Caco-2 (cell line): ENCODE results near the gene UBE2I. TPM values are rescaled to one million over a fixed set of nuclear protein-coding genes. Genes with fewer than 3 reads are reported as not detected.

Experiments used
- BruUV-seq: library from RNA; stranded (reverse); fragments of 400-500 nt; replicated peaks from 2 replicates; lab custom pipeline; 2021; lab: Mats Ljungman, UMichigan
- CTCF ChIA-PET: fragments of 300-600 bp; sonication (Branson Sonifier 250); formaldehyde crosslinking; loops from one replicate; lab custom pipeline; 2022; ENCODE audit warnings: antibody characterized with exemption; lab: Charles Lee
- POLR2A ChIA-PET: fragments of 300-600 bp; sonication (Branson Sonifier 250); formaldehyde crosslinking; loops from one replicate; lab custom pipeline; 2022; ENCODE audit warnings: antibody characterized with exemption; lab: Charles Lee
- DNase-seq, 2 experiments: peaks; one replicate each; pipeline versions ENCODE4 v3.0.0 to v3.0.0-alpha.2; 2020 to 2022
- H3K27me3 ChIP-seq: replicated peaks from 2 replicates; pipeline ENCODE4 v1.6.0; 2011; ENCODE audit warnings: low read length; ENCODE audit not compliant: control insufficient read depth, insufficient read depth
- H3K36me3 ChIP-seq: 2 replicates; pipeline ENCODE4 v1.5.1; 2011; ENCODE audit warnings: low read length; ENCODE audit not compliant: control insufficient read depth, insufficient read depth
- H3K4me1 ChIP-seq: fragments of 250-450 bp; sonication (Bioruptor Pico); 2 replicates; pipeline ENCODE4 v1.5.1; 2020; ENCODE audit warnings: mild to moderate bottlenecking
- H3K4me3 ChIP-seq: 2 replicates; pipeline ENCODE4 v1.5.1; 2011; ENCODE audit warnings: low read depth, mild to moderate bottlenecking, control low read depth, low read length
- H3K9me3 ChIP-seq: fragments of 250-450 bp; sonication (Bioruptor Pico); 2 replicates; pipeline ENCODE4 v1.5.1; 2020; ENCODE audit warnings: mild to moderate bottlenecking, moderate library complexity
- H3K27ac Mint-ChIP-seq: one replicate; pipeline ENCODE4 v1.8.0; 2022; ENCODE audit warnings: mixed read lengths; ENCODE audit not compliant: unreplicated experiment
- H3K27me3 Mint-ChIP-seq: one replicate; pipeline ENCODE4 v1.8.0; 2022; ENCODE audit warnings: mixed read lengths; ENCODE audit not compliant: insufficient read depth, unreplicated experiment
- H3K36me3 Mint-ChIP-seq: one replicate; pipeline ENCODE4 v1.8.0; 2022; ENCODE audit warnings: mild to moderate bottlenecking, mixed read lengths; ENCODE audit not compliant: insufficient read depth, unreplicated experiment
- H3K4me1 Mint-ChIP-seq: one replicate; pipeline ENCODE4 v1.8.0; 2022; ENCODE audit warnings: low read depth, mixed read lengths; ENCODE audit not compliant: unreplicated experiment
- H3K4me3 Mint-ChIP-seq: one replicate; pipeline ENCODE4 v1.8.0; 2022; ENCODE audit warnings: mild to moderate bottlenecking, moderate library complexity, mixed read lengths; ENCODE audit not compliant: unreplicated experiment
- H3K9me3 Mint-ChIP-seq: one replicate; pipeline ENCODE4 v1.8.0; 2022; ENCODE audit warnings: mixed read lengths; ENCODE audit not compliant: unreplicated experiment
- CTCF ChIP-seq, 2 experiments: fragments of 200-600 bp in 1 of 2; IDR thresholded peaks; 1 replicate in 1 of 2; 2 replicates in 1 of 2; pipeline versions ENCODE4 v1.5.1 to v1.8.0; 2011 to 2022; ENCODE audit warnings: antibody characterized with exemption in 1 of 2, control low read depth in 1 of 2, inconsistent platforms in 1 of 2, low read depth in 1 of 2, low read length in 1 of 2, mild to moderate bottlenecking in 1 of 2, moderate library complexity in 1 of 2; ENCODE audit not compliant: insufficient read depth in 1 of 2, severe bottlenecking in 1 of 2, unreplicated experiment in 1 of 2
- intact Hi-C: fragments of 100-400 bp; cut with micrococcal nuclease; formaldehyde crosslinking; loops from one replicate; pipeline ENCODE4 v1.10.0; 2022; ENCODE audit not compliant: unreplicated experiment
- total RNA-seq: library from RNA; stranded (reverse); gene quantifications from 2 replicates; pipeline ENCODE4 v1.2.3, GENCODE V29; 2022

The UBE2I gene
- total RNA-seq, 1 experiment from 2014 or later = 178 TPM

- Histone ChIP-seq H3K4me1 (no peaks in the 10 kb centered on the region), H3K36me3 (no peaks in the 10 kb centered on the region), H3K27me3 (no peaks in the 10 kb centered on the region), H3K4me3 (no peak overlapping the region), H3K9me3 (no peaks in the 10 kb centered on the region)
- H3K4me1 Mint-ChIP-seq = no peaks in the 10 kb centered on the region
- no TSS peak for BruUV-seq
- POLR2A ChIA-PET = no interaction called here
- H3K9me3 Mint-ChIP-seq = peaks cover 4% of the 10 kb centered on the region
- no peaks in the 10 kb centered on the region for H3K27me3 Mint-ChIP-seq
- no peak overlapping the region for H3K27ac Mint-ChIP-seq
- intact Hi-C loops = no loop called here
- TF ChIP-seq CTCF (IDR thresholded peaks at IDR 0.05; ENCODE audit: insufficient read depth in 1 of 2, low read depth in 1 of 2, low read length in 1 of 2, severe bottlenecking in 1 of 2, unreplicated experiment in 1 of 2) = no peak
- DNase-seq = no peak
- no peak overlapping the region for H3K4me3 Mint-ChIP-seq
- CTCF ChIA-PET = no interaction called here
- H3K36me3 Mint-ChIP-seq = peaks cover 5% of the 10 kb centered on the region
Measured at GRCh38 chr16:1279945-1280589, 29.4 kb upstream of the UBE2I start.

GRCh38 chr16:1280783-1281182 is 28.7 kb upstream of the UBE2I start:
- Histone ChIP-seq H3K36me3 (no peaks in the 10 kb centered on the region), H3K27me3 (no peaks in the 10 kb centered on the region), H3K9me3 (no peaks in the 10 kb centered on the region), H3K4me1 (no peaks in the 10 kb centered on the region), H3K4me3 (no peak overlapping the region)
- no peaks in the 10 kb centered on the region for H3K4me1 Mint-ChIP-seq
- no peak overlapping the region for H3K4me3 Mint-ChIP-seq
- H3K9me3 Mint-ChIP-seq = no peaks in the 10 kb centered on the region
- no peak for DNase-seq
- ChIA-PET CTCF (no interaction called here), POLR2A (no interaction called here)
- peaks cover 5% of the 10 kb centered on the region for H3K36me3 Mint-ChIP-seq
- no peaks in the 10 kb centered on the region for H3K27me3 Mint-ChIP-seq
- intact Hi-C loops = no loop called here
- no peak overlapping the region for H3K27ac Mint-ChIP-seq
- TF ChIP-seq CTCF (IDR thresholded peaks at IDR 0.05; ENCODE audit: insufficient read depth in 1 of 2, low read depth in 1 of 2, low read length in 1 of 2, severe bottlenecking in 1 of 2, unreplicated experiment in 1 of 2) = no peak
- BruUV-seq = no TSS peak

GRCh38 chr16:1281517-1281916 is 27.9 kb upstream of the UBE2I start:
- Histone ChIP-seq H3K9me3 (no peaks in the 10 kb centered on the region), H3K27me3 (no peaks in the 10 kb centered on the region), H3K4me3 (no peak overlapping the region), H3K4me1 (no peaks in the 10 kb centered on the region), H3K36me3 (no peaks in the 10 kb centered on the region)
- H3K4me1 Mint-ChIP-seq = no peaks in the 10 kb centered on the region
- intact Hi-C loops = no loop called here
- H3K27me3 Mint-ChIP-seq = no peaks in the 10 kb centered on the region
- ChIA-PET POLR2A (no interaction called here), CTCF (no interaction called here)
- DNase-seq = no peak
- H3K4me3 Mint-ChIP-seq = no peak overlapping the region
- no peak for TF ChIP-seq CTCF (IDR thresholded peaks at IDR 0.05; ENCODE audit: insufficient read depth in 1 of 2, low read depth in 1 of 2, low read length in 1 of 2, severe bottlenecking in 1 of 2, unreplicated experiment in 1 of 2)
- H3K27ac Mint-ChIP-seq = no peak overlapping the region
- H3K9me3 Mint-ChIP-seq = no peaks in the 10 kb centered on the region
- BruUV-seq = no TSS peak
- peaks cover 5% of the 10 kb centered on the region for H3K36me3 Mint-ChIP-seq
